GM18858 (cell line): ENCODE measurements around the gene HSPA4.
"Not testable (repeated sequence)": the region's sequence is repeated elsewhere in the genome, so short reads cannot be mapped to it uniquely, and the experiment has no call there.

ENCODE experiments used
- ATAC-seq: cut with Tn5 transposase; IDR thresholded peaks from one replicate; pipeline ENCODE4 v1.9.1; 2021; ENCODE audit not compliant: unreplicated experiment

Gene HSPA4

GRCh38 chr5:133051542-133052316, at the start of gene HSPA4:
HSPA4 (plus strand) TSS chr5:133052013; CDS start chr5:133052251, 238 bp downstream.
- peak; percentile 71 for ATAC-seq

GRCh38 chr5:133006653-133007052, 45.2 kb upstream of the HSPA4 start:
- no peak for ATAC-seq

GRCh38 chr5:133008455-133008854, 43.4 kb upstream of the HSPA4 start:
- not testable (repeated sequence) for ATAC-seq

DNA sequence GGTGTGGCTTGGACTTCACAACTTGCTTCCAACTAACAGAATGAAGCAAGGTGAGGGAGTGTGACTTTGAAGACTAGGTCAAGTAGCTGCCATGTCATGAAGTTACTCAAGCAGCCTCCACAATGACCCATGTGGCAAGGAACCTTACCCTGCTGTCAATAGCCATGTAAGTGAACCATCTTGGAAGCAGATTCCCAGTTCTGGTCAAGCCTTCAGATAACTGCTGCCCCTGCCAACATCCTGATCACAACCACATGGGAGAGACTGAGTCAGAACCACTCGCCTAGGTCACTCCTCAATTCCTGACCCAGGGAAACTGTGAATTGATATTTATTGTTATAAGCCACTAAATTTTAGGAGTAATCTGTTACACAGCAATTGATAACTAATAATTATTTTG, 36.3 kb upstream of the HSPA4 start:
- ATAC-seq = no peak

- no peak for ATAC-seq
Observed at GRCh38 chr5:133017964-133018363, 33.8 kb upstream of the HSPA4 start.

- not testable (repeated sequence) for ATAC-seq
Observed at GRCh38 chr5:133019471-133019870, 32.3 kb upstream of the HSPA4 start.

- peak; percentile 92 for ATAC-seq
Observed at GRCh38 chr5:133025804-133026663, 25.8 kb upstream of the HSPA4 start, which contains the start of gene ZCCHC10. ZCCHC10 (minus strand) TSS chr5:133026549; CDS start chr5:133026537, 12 bp downstream.

GRCh38 chr5:133026664-133027153, 25.1 kb upstream of the HSPA4 start:
- ATAC-seq = no peak

- no peak for ATAC-seq
Observed at GRCh38 chr5:133029416-133029815, 22.4 kb upstream of the HSPA4 start.

GRCh38 chr5:133030343-133031005, 21.3 kb upstream of the HSPA4 start:
- no peak for ATAC-seq

DNA sequence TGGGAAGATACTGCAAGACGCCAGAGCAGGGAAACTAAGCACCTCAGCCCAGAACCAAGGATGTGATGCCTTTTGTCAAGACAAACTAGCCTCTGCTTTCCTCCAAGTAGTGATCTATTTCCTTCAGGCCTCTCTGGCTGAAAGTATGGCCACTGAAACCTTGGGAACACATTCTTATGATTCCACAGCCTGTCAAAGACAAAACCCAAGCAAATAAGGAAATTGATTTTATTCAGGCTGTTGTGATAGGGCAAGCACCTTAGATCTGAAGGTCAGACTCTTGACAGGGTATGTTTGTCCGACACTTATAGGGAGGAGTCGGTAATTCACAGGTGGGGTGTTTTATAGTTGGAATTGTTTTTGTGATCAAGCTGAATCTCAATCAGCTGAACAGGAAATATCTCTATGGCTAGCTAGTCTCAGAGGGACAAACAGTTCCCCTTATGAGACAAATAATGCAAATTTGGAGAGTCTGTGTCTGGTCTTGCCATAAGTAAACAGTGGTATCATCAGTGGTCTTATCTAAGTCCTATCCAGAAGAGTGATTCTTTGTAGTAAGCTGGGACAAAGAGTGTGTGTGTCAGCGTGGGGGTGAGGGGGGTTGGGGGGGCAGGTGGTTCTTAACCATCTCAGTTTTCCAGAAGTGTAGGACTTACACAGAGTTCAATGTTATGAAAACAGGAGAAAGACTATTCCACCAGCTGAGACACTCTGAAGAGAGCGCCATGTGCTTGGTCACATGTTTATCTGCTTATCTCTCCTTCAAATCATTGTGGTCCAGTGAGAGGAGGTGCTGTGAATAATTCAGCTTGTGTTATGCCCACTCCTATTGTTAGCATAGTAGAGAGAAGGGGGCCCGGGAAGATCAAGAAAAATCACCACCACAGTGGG, 18.7 kb upstream of the HSPA4 start:
- ATAC-seq = peak; percentile 66

DNA sequence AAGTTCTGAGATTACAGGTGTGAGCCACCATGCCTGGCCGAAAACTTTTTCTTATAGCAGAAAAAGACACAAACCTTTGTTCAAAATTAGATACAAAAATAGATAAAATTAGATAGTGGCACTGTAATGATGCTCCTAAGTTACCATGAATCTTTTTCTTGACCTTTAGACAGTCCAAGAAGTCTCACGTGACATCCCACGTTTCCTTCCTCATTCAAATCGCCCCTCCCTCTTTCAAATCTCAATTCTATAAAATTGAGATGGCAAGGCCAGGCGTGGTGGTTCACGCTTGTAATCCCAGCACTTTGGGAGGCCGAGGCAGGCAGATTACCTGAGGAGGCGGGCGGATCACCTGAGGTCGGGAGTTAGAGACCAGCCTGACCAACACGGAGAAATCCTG, 17.7 kb upstream of the HSPA4 start:
- ATAC-seq = no peak

- ATAC-seq = no peak
Observed at GRCh38 chr5:133035224-133035623, 16.6 kb upstream of the HSPA4 start.

- ATAC-seq = not testable (repeated sequence)
Observed at GRCh38 chr5:133036677-133037076, 15.1 kb upstream of the HSPA4 start.

DNA sequence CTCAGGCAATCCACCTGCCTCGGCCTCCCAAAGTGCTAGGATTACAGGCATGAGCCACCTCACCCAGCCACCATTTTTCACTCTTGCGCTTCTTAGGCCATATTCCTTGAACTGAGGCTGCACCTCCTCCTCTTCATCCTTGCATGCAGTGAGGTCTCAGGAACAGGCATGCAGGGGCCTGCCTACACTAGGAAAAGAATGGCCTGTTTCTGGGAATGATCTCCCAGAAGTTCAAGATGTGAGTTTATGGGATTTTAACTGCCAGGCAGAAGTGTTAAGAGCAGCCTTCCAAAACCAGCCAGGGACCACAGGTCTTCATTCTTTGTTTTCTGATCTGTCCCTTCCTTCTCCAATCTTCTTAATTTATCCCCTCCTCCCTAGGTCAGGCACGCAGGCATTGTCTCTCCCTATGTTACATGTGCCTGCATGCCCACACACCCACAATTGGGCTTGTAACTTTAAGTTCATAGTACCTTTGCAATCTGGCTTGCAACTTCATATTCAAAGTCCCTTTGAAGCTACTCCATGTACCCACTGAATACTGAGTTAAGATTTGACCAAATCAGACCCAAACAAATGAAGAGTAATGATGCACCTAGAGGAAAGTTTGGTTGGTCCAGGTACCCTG, 10.5 kb upstream of the HSPA4 start:
- ATAC-seq = no peak

DNA sequence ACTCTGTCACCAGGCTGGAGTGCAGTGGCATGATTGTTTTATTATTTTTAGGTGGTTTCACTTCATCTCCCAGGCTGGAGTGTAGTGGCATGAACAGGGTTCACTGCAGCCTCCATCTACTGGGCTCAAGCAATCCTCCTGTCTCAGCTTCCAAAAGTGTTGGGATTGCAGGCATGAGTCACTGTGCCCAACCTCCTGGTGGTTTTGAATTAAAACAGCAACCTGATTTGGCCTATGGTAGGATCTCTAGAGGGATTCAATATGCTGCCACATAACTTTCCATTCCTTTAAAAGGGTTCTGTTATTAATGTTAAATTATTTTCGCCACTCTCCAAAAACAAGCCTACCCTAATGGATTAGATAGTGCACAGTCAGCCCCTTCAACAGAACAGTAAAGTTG, 9.9 kb upstream of the HSPA4 start:
- no peak for ATAC-seq

DNA sequence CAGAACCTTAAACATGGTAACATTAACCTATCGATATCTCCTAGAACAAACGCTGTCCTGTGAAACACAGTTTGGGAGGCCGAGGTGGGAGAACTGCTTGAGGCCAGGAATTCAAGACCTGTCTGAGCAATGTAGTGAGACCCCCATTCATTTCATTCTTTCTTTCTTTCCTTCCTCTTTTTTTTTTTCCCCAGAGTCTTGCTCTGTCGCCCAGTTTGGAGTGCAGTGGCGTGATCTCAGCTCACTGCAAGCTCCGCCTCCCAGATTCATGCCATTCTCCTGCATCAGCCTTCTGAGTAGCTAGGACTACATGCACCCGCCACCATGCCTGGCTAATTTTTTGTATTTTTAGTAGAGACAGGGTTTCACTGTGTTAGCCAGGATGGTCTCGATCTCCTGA, 5.3 kb upstream of the HSPA4 start:
- not testable (repeated sequence) for ATAC-seq

GRCh38 chr5:133047404-133047803, 4.4 kb upstream of the HSPA4 start:
- no peak for ATAC-seq

DNA sequence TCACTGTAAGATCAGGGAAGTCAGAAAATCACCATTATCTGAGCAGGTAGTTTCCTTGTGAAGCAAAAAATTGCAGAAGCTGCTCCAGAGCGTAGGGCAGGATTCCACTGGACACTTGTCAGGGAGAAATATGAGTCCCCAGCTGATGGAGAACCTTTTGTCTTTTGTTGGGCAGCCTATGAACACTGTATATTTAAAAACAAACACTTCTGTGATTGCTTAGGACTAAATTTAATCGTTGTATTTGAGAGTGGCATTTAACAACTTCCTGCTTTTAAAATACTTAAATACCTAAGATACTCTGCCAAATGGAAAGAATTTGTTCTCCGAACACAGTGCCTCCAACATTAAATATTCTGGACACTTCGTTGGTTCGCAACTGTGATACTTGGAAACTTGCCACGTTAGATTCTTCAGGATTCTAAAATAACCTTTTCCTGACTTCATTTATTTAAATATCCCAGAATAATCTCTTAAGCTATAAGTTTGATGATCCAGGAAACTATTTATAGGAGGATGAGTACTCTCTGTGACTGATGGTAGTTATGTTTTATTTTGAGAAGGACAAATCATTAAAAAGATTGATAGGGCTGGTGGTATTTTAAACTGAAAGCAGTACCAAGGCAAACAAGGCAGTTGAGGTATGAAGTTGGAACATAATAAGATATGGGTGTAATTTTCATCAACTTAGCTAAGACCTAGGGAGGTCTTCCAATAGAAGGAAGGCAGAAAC, 2.7 kb upstream of the HSPA4 start:
- no peak for ATAC-seq
